Kidney (tissue), 14 donors: ENCODE data around the gene CIT. TPM values are rescaled to one million over a fixed set of nuclear protein-coding genes. Genes with fewer than 3 reads are reported as not detected.

Experiments used
- DNase-seq, 5 donors: peaks; one replicate each; pipeline ENCODE4 v3.0.0-alpha.2; 2013 to 2020
- FAIRE-seq: peaks from 2 replicates; lab custom pipeline; 2012; peaks lifted over from hg19 to GRCh38; lab: Jason Lieb, UNC
- H3K27ac ChIP-seq, 2 donors: one replicate each; pipeline ENCODE4 v1.7.0; 2013; ENCODE audit warnings: low read depth in 2 of 2, low read length in 2 of 2, inconsistent platforms in 1 of 2
- H3K27me3 ChIP-seq: one replicate; pipeline ENCODE4 v1.7.1; 2013; ENCODE audit warnings: low read length, inconsistent platforms; ENCODE audit not compliant: control insufficient read depth, insufficient read depth
- H3K36me3 ChIP-seq, 3 donors: one replicate each; pipeline versions ENCODE4 v1.7.0 to v1.7.1; 2013; ENCODE audit warnings: low read length in 3 of 3, control low read depth in 1 of 3, inconsistent platforms in 1 of 3; ENCODE audit not compliant: insufficient read depth in 3 of 3, control insufficient read depth in 2 of 3
- H3K4me1 ChIP-seq, 3 donors: one replicate each; pipeline versions ENCODE4 v1.7.0 to v1.7.1; 2013; ENCODE audit warnings: low read length in 3 of 3, inconsistent platforms in 1 of 3, low read depth in 1 of 3; ENCODE audit not compliant: control insufficient read depth in 2 of 3, insufficient read depth in 2 of 3
- H3K4me3 ChIP-seq, 3 donors: one replicate each; pipeline versions ENCODE4 v1.7.0 to v1.8.1; 2013; ENCODE audit warnings: low read length in 3 of 3, control low read depth in 1 of 3, inconsistent platforms in 1 of 3
- H3K9ac ChIP-seq, 3 donors: one replicate each; pipeline versions ENCODE4 v1.7.0 to v1.7.1; 2013; ENCODE audit warnings: low read length in 3 of 3, control low read depth in 1 of 3, inconsistent platforms in 1 of 3
- H3K9me3 ChIP-seq, 3 donors: one replicate each; pipeline versions ENCODE4 v1.7.0 to v1.7.1; 2013; ENCODE audit warnings: low read length in 3 of 3, control low read depth in 1 of 3, inconsistent platforms in 1 of 3; ENCODE audit not compliant: control insufficient read depth in 2 of 3, insufficient read depth in 1 of 3
- CTCF ChIP-seq: IDR thresholded peaks from 3 replicates; pipeline ENCODE4 v1.5.1; 2012; ENCODE audit warnings: mild to moderate bottlenecking, moderate library complexity, borderline replicate concordance; ENCODE audit not compliant: insufficient read depth; ENCODE audit errors: extremely low read depth
- intact Hi-C: fragments of 100-400 bp; cut with DNase I; formaldehyde crosslinking; loops from one replicate; pipeline ENCODE4 v1.11.1; 2022
- polyA plus RNA-seq: library from polyadenylated mRNA; stranded (reverse); fragments of 350-450 nt; fragmentation: Illumina TruSeq; extraction: RNeasy Lipid Tissue Mini Kit (QIAGEN cat#74804); gene quantifications from one replicate; pipeline ENCODE4 v1.2.3, GENCODE V29; 2014; ENCODE audit warnings: low read depth, low replicate concordance; ENCODE audit not compliant: insufficient read depth
- total RNA-seq: library from RNA; stranded (reverse); fragmentation: NEBNext Ultra II Directional; extraction: Animal tissue kit (Norgen Biotek cat#: 25700); gene quantifications from one replicate; pipeline ENCODE4 v1.2.1, GENCODE V29; 2021
- donor health status: control.
- donor health status: control.
- donor health status: control.
- donor health status: control.
- donor health status: control.
- donor health status: DM: yes; HTN: yes; CAD: no.
- donor health status: Normal renal cell carcinoma (clear cell type).

The CIT gene
- total and polyA plus RNA-seq, 2 donors from 2014 or later: 3.0 to 81.6 TPM

GRCh38 chr12:119714614-119715267 is 162.4 kb downstream of the CIT start:
- Histone ChIP-seq H3K4me1 (peaks cover 13 to 60% (median 33%) of the 10 kb centered on the region in 3 donors), H3K4me3 (no peak overlapping the region), H3K27ac (peak overlapping the region; percentile 66 to 94), H3K9me3 (peaks cover 0 to 4% (median 0%) of the 10 kb centered on the region in 3 donors), H3K9ac (no peak overlapping the region), H3K36me3 (peaks cover 0 to 9% (median 0%) of the 10 kb centered on the region in 3 donors), H3K27me3 (no peaks in the 10 kb centered on the region)
- FAIRE-seq (no peak), DNase-seq (no peak)
- TF ChIP-seq CTCF: no peak
- intact Hi-C loops: no loop called here

GRCh38 chr12:119713551-119714031 is 163.5 kb downstream of the CIT start:
- Histone ChIP-seq H3K9ac (peak overlapping the region in 1 of 3 donors; percentile 15), H3K27ac (peak overlapping the region; percentile 58 to 97), H3K27me3 (no peaks in the 10 kb centered on the region)

GRCh38 chr12:119712721-119713120 is 164.4 kb downstream of the CIT start:
- Histone ChIP-seq H3K36me3 (peaks cover 0 to 17% (median 0%) of the 10 kb centered on the region in 3 donors), H3K27me3 (no peaks in the 10 kb centered on the region), H3K9ac (peak overlapping the region in 1 of 3 donors; percentile 15), H3K9me3 (peaks cover 0 to 4% (median 0%) of the 10 kb centered on the region in 3 donors), H3K4me1 (peaks cover 13 to 68% (median 32%) of the 10 kb centered on the region in 3 donors), H3K4me3 (no peak overlapping the region), H3K27ac (peak overlapping the region; percentile 90 to 97)
- DNase-seq (no peak), FAIRE-seq (no peak)
- intact Hi-C loops: no loop called here
- TF ChIP-seq CTCF: no peak

More at GRCh38 chr12:119713551-119714031, 163.5 kb downstream of the CIT start:
- TF ChIP-seq CTCF: no peak
- no peak overlapping the region for H3K4me3 ChIP-seq
- DNase-seq (no peak), FAIRE-seq (no peak)
- H3K36me3 ChIP-seq: peaks cover 0 to 12% (median 0%) of the 10 kb centered on the region in 3 donors
- peaks cover 13 to 68% (median 34%) of the 10 kb centered on the region in 3 donors for H3K4me1 ChIP-seq
- peaks cover 0 to 4% (median 0%) of the 10 kb centered on the region in 3 donors for H3K9me3 ChIP-seq
- intact Hi-C loops: no loop called here
